ENCODE results near the gene ETHE1.
A peak's percentile ranks its signal among the peaks of the same experiment; 100 is the strongest.

ETHE1 gene

DNA sequence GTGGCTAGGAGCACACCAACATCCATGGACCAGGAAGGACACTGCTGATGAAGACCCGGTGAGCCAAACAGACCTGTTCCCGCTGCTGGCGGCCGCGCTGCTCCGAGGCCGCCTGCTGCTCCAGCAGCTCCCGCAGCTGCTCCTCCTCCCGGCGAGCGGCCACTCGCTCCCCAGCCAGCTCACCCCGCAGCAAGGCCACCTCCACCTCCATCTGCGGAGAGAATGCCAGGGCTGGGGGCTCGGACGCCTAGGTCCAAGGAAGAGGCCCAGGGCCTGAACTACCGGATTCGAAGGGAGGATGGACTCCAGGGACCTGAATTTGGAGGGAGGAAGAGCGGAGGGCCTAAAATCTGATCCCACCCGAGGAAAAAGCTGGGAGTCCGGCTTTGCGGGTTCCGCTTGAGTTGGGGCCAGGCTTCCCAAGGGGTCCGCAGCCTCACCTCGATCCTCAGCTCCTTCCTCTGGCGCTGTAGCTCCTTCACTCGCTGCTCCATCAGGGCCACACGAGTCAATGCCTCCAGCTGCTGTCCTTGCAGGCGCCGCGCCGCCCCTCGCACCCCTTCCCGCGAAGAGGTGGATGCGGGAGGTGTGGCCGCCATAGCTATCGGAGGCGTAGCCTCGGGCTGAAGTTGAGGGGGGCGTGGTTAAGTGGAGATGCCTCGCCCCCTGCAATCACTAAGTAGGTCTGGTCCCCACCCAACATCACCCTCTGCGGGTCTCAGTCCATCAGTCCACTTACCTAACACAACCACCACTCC is 25.2 kb downstream of the ETHE1 start:
- peaks cover 4 to 25% of the 10 kb centered on the region in 2 donors for H3K4me1 ChIP-seq (ENCODE audit: control insufficient read depth in 1 of 2, insufficient read depth in 2 of 2, low read length in 2 of 2)
- H3K27me3 ChIP-seq (ENCODE audit: low read depth, low read length): no peaks in the 10 kb centered on the region
- no peak overlapping the region for H3K27ac ChIP-seq (ENCODE audit: low read length)
- H3K4me3 ChIP-seq (ENCODE audit: low read depth in 1 of 2, low read length in 2 of 2): peak overlapping the region in 1 of 2 donors; percentile 34
- H3K9me3 ChIP-seq (ENCODE audit: control insufficient read depth in 1 of 2, low read length in 2 of 2): no peaks in the 10 kb centered on the region
- peaks cover 5 to 12% of the 10 kb centered on the region in 2 donors for H3K36me3 ChIP-seq (ENCODE audit: control insufficient read depth in 1 of 2, insufficient read depth in 2 of 2, low read length in 2 of 2)

DNA sequence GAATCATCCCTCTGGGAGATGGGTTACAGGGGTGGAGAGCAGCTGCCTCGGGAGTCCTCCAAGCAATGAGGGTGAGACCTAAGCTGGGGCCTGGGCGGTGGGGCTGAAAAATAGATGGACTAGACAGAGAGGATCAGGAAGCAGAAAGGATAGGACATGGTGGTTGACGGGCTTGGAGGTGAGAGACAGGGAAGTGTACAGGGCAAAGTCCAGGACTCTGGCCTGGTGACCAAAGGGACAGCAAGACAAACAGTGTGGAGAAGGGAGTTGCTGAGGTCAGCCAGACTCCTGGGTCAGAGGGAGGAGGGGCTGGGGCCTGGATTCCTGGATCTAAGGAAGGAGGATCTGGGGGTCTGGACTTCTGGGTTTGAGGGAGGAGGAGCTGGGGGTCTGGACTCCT is 28.0 kb downstream of the ETHE1 start:
- no peaks in the 10 kb centered on the region for H3K9me3 ChIP-seq (ENCODE audit: control insufficient read depth in 1 of 2, low read length in 2 of 2)
- no peak overlapping the region for H3K4me3 ChIP-seq (ENCODE audit: low read depth in 1 of 2, low read length in 2 of 2)
- peaks cover 3 to 34% of the 10 kb centered on the region in 2 donors for H3K36me3 ChIP-seq (ENCODE audit: control insufficient read depth in 1 of 2, insufficient read depth in 2 of 2, low read length in 2 of 2)
- H3K27me3 ChIP-seq (ENCODE audit: low read depth, low read length): no peaks in the 10 kb centered on the region
- no peak overlapping the region for H3K27ac ChIP-seq (ENCODE audit: low read length)
- peaks cover 4 to 20% of the 10 kb centered on the region in 2 donors for H3K4me1 ChIP-seq (ENCODE audit: control insufficient read depth in 1 of 2, insufficient read depth in 2 of 2, low read length in 2 of 2)

DNA sequence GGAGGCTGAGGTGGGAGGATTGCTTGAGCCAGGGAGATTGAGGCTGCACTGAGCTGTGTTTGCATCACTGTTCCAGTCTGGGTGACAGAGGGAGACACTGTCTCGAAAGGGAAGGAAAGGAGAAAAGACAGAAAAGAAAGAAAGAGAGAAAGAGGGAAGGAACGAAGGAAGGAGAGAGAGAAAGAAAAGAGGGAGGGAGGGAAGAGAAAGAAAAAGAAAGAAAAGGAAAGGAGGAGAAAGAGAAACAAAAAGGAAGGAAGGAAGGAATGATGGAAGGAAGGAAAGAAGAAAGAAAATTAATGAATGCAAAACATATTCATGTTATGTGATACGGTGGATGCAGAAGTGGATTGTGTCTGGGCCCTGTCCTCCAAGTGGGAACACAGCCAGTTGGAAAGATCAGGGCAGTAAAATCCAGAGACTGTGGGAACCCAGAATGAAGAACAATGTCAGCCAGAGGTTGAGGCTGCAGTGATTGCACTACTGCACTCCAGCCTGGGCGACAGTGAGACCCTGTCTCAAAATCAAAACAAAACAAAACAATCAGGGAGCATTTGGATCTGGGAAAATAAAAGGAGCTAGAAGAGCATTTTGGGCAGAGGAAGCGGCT is 28.7 kb downstream of the ETHE1 start:
- peaks cover 3 to 34% of the 10 kb centered on the region in 2 donors for H3K36me3 ChIP-seq (ENCODE audit: control insufficient read depth in 1 of 2, insufficient read depth in 2 of 2, low read length in 2 of 2)
- no peak overlapping the region for H3K27ac ChIP-seq (ENCODE audit: low read length)
- H3K4me1 ChIP-seq (ENCODE audit: control insufficient read depth in 1 of 2, insufficient read depth in 2 of 2, low read length in 2 of 2): peaks cover 4 to 20% of the 10 kb centered on the region in 2 donors
- no peaks in the 10 kb centered on the region for H3K27me3 ChIP-seq (ENCODE audit: low read depth, low read length)
- no peaks in the 10 kb centered on the region for H3K9me3 ChIP-seq (ENCODE audit: control insufficient read depth in 1 of 2, low read length in 2 of 2)
- no peak overlapping the region for H3K4me3 ChIP-seq (ENCODE audit: low read depth in 1 of 2, low read length in 2 of 2)

DNA sequence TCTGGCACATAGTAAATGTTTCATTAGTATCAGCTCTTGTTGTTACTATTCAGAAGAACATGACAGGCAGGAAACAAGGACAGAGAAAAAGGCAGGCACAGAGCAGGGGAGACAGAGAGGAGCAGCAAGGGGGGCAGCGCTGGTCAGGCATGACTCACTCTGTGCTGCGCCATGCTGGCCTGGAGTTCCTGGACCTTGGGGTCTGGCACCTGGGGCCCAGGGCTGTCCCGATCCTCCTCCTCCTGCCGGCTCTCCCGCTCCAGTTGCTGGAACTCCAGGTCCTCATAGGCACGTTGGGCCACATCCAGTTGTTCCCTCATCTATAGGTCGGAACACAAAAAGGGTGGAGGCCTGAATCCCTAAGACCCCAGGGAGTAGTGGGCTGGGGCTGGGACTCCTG is 30.0 kb downstream of the ETHE1 start:
- H3K4me1 ChIP-seq (ENCODE audit: control insufficient read depth in 1 of 2, insufficient read depth in 2 of 2, low read length in 2 of 2): peaks cover 0 to 7% of the 10 kb centered on the region in 2 donors
- no peak overlapping the region for H3K4me3 ChIP-seq (ENCODE audit: low read depth in 1 of 2, low read length in 2 of 2)
- no peaks in the 10 kb centered on the region for H3K9me3 ChIP-seq (ENCODE audit: control insufficient read depth in 1 of 2, low read length in 2 of 2)
- H3K36me3 ChIP-seq (ENCODE audit: control insufficient read depth in 1 of 2, insufficient read depth in 2 of 2, low read length in 2 of 2): peaks cover 3 to 34% of the 10 kb centered on the region in 2 donors
- no peaks in the 10 kb centered on the region for H3K27me3 ChIP-seq (ENCODE audit: low read depth, low read length)
- no peak overlapping the region for H3K27ac ChIP-seq (ENCODE audit: low read length)

DNA sequence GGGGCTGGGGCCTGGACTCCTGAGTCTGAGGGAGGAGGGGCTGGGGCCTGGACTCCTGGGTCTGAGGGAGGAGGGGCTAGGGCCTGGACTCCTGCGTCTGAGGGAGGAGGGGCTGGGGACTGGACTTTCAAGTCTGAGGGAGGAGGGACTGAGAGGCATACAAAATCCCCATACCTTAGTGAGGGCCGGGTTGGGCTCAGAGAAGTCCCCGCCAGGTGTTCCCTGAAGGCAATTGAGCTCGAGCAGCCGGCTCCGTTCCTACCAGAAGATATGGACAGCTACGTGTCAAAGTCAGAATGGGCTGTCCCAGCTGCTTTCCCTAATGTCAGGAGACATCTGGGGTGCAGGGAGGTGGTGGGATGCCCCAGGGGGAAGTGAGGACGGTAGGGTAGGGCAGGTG is 31.9 kb downstream of the ETHE1 start:
- Histone ChIP-seq H3K4me3 (ENCODE audit: low read depth in 1 of 2, low read length in 2 of 2) (no peak overlapping the region), H3K27me3 (ENCODE audit: low read depth, low read length) (no peaks in the 10 kb centered on the region), H3K27ac (ENCODE audit: low read length) (no peak overlapping the region), H3K36me3 (ENCODE audit: control insufficient read depth in 1 of 2, insufficient read depth in 2 of 2, low read length in 2 of 2) (peaks cover 3 to 38% of the 10 kb centered on the region in 2 donors), H3K9me3 (ENCODE audit: control insufficient read depth in 1 of 2, low read length in 2 of 2) (no peaks in the 10 kb centered on the region), H3K4me1 (ENCODE audit: control insufficient read depth in 1 of 2, insufficient read depth in 2 of 2, low read length in 2 of 2) (no peaks in the 10 kb centered on the region)

DNA sequence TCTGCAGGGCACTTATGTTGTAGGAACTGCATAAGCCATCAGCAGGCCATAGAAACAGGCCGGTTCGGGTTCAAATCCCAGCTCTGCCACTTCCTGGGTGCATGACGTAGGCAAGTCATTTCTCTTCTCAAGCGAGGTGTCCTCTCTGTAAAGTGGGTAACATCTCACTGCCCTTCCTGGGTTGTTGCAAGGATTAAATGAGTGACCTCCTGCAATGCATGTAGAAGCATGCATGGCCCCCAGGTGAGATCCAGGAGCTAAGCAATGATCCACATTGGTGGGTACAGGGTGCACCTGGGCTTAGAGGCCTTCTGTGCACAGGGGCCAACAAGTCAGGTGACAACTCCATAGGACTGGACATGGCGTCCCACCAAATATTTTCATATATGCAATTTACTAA is 36.2 kb downstream of the ETHE1 start:
- no peak overlapping the region for H3K4me3 ChIP-seq (ENCODE audit: low read depth in 1 of 2, low read length in 2 of 2)
- H3K27me3 ChIP-seq (ENCODE audit: low read depth, low read length): no peaks in the 10 kb centered on the region
- no peaks in the 10 kb centered on the region for H3K9me3 ChIP-seq (ENCODE audit: control insufficient read depth in 1 of 2, low read length in 2 of 2)
- H3K36me3 ChIP-seq (ENCODE audit: control insufficient read depth in 1 of 2, insufficient read depth in 2 of 2, low read length in 2 of 2): peaks cover 0 to 16% of the 10 kb centered on the region in 2 donors
- no peaks in the 10 kb centered on the region for H3K4me1 ChIP-seq (ENCODE audit: control insufficient read depth in 1 of 2, insufficient read depth in 2 of 2, low read length in 2 of 2)
- no peak overlapping the region for H3K27ac ChIP-seq (ENCODE audit: low read length)

DNA sequence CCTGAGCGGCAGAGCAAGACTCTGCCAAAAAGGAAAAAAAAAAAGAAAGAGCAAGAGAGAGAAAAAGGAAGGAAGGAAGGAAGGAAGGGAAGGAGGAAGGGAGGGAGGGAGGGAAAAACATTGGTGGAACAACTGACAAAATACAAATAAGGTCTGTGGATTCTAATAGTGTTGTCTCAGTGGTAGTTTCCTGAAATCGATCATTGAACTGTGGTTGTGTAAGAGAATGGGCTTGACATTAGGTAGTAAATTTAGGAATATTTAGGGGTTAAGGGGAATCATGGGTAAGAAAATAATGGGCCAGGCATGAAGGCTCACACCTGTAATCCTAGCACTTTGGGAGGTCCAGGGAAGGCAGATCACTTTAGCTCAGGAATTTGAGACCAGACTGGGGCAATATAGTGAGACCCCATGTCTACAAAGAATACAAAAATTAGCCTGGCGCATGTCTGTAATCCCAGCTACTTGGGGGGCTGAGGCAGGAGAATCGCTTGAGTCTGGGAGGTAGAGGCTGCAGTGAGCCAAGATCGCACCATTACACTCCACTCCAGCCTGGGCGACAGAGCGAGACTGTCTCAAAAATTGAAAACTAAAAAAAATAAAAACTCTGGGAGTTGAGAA is 36.9 kb downstream of the ETHE1 start:
- no peaks in the 10 kb centered on the region for H3K9me3 ChIP-seq (ENCODE audit: control insufficient read depth in 1 of 2, low read length in 2 of 2)
- no peaks in the 10 kb centered on the region for H3K4me1 ChIP-seq (ENCODE audit: control insufficient read depth in 1 of 2, insufficient read depth in 2 of 2, low read length in 2 of 2)
- H3K4me3 ChIP-seq (ENCODE audit: low read depth in 1 of 2, low read length in 2 of 2): no peak overlapping the region
- H3K27me3 ChIP-seq (ENCODE audit: low read depth, low read length): no peaks in the 10 kb centered on the region
- H3K27ac ChIP-seq (ENCODE audit: low read length): no peak overlapping the region
- peaks cover 0 to 11% of the 10 kb centered on the region in 2 donors for H3K36me3 ChIP-seq (ENCODE audit: control insufficient read depth in 1 of 2, insufficient read depth in 2 of 2, low read length in 2 of 2)

DNA sequence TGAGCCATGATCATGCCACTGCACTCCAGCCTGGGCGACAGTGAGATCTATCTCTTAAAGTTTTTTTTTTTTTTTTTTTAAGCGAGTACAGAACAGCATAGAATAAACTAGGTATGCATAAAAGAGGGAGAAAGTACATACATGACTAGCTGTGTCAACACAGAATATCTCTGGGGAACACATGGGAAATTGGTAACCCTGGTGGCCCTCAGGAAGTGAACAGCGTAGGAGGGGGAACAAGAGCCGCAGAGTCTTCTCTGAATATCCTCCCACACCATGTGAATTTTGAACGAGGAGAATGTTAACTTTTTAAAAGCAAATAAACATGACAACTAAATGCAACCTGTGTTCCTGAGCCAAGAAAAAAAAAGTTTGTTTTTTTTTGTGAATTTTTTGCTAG is 37.7 kb downstream of the ETHE1 start:
- no peaks in the 10 kb centered on the region for H3K9me3 ChIP-seq (ENCODE audit: control insufficient read depth in 1 of 2, low read length in 2 of 2)
- H3K27ac ChIP-seq (ENCODE audit: low read length): no peak overlapping the region
- H3K36me3 ChIP-seq (ENCODE audit: control insufficient read depth in 1 of 2, insufficient read depth in 2 of 2, low read length in 2 of 2): peaks cover 0 to 7% of the 10 kb centered on the region in 2 donors
- H3K4me3 ChIP-seq (ENCODE audit: low read depth in 1 of 2, low read length in 2 of 2): no peak overlapping the region
- no peaks in the 10 kb centered on the region for H3K4me1 ChIP-seq (ENCODE audit: control insufficient read depth in 1 of 2, insufficient read depth in 2 of 2, low read length in 2 of 2)
- H3K27me3 ChIP-seq (ENCODE audit: low read depth, low read length): no peaks in the 10 kb centered on the region

DNA sequence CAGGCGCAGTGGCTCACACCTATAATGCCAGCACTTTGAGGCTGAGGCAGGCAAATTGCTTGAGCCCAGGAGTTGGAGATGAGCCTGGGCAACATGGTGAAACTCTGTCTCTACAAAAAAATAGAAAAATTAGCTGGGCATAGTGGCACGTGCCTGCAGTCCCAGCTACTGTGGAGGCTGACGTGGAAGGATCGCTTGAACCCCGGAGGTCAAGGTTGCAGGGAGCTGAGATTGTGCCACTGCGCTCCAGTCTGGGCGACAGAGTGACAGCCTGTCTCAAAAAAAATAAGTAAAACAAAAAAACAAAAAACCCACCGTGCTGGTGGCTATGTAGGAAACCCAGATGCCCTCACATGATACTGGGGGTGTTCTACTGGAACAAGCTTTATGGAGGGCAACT is 38.8 kb downstream of the ETHE1 start:
- no peaks in the 10 kb centered on the region for H3K9me3 ChIP-seq (ENCODE audit: control insufficient read depth in 1 of 2, low read length in 2 of 2)
- no peak overlapping the region for H3K4me3 ChIP-seq (ENCODE audit: low read depth in 1 of 2, low read length in 2 of 2)
- H3K36me3 ChIP-seq (ENCODE audit: control insufficient read depth in 1 of 2, insufficient read depth in 2 of 2, low read length in 2 of 2): peaks cover 0 to 4% of the 10 kb centered on the region in 2 donors
- H3K4me1 ChIP-seq (ENCODE audit: control insufficient read depth in 1 of 2, insufficient read depth in 2 of 2, low read length in 2 of 2): no peaks in the 10 kb centered on the region
- no peak overlapping the region for H3K27ac ChIP-seq (ENCODE audit: low read length)
- no peaks in the 10 kb centered on the region for H3K27me3 ChIP-seq (ENCODE audit: low read depth, low read length)

DNA sequence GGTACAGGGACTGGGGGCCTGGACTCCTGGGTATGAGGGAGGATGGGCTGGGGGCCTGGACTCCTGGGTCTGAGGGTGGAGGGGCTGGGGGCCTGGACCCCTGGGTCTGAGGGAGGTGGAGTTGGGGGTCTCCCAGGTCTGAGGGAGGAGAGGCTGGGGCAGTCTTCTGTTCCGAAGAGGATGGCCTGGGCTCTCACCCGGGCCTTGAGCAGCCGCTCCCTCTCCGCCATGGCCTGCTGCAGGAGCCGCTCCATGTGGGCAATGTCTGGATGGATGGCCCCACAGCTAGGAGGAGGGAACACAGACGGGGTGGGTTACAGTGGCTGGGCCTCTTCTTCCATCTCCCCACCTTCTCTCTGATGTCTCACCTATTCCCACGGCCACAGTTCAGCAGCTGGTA is 40.6 kb downstream of the ETHE1 start:
- H3K4me3 ChIP-seq (ENCODE audit: low read depth in 1 of 2, low read length in 2 of 2): no peak overlapping the region
- no peak overlapping the region for H3K27ac ChIP-seq (ENCODE audit: low read length)
- no peaks in the 10 kb centered on the region for H3K9me3 ChIP-seq (ENCODE audit: control insufficient read depth in 1 of 2, low read length in 2 of 2)
- H3K36me3 ChIP-seq (ENCODE audit: control insufficient read depth in 1 of 2, insufficient read depth in 2 of 2, low read length in 2 of 2): peaks cover 0 to 4% of the 10 kb centered on the region in 2 donors
- H3K27me3 ChIP-seq (ENCODE audit: low read depth, low read length): no peaks in the 10 kb centered on the region
- no peaks in the 10 kb centered on the region for H3K4me1 ChIP-seq (ENCODE audit: control insufficient read depth in 1 of 2, insufficient read depth in 2 of 2, low read length in 2 of 2)

DNA sequence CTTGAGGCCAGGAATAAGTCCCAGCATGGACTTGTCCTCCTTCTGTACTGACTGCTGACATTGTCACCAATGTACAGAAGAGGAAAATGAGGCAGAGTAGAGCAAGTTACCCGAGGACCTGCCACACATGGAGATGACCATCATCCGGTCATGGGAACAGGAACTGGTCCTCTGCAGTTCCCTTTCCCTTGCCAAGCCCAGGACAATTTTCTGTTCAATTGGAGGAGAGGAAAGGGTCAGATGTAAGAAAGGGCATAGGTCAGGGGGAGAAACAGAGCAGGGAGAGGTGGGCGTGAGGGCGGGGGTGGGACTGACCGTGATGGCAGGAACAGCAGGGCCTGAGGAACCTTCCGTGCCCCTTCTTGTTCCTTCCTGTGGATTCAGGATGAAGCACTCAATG is 41.0 kb downstream of the ETHE1 start:
- Histone ChIP-seq H3K36me3 (ENCODE audit: control insufficient read depth in 1 of 2, insufficient read depth in 2 of 2, low read length in 2 of 2) (peaks cover 0 to 3% of the 10 kb centered on the region in 2 donors), H3K4me1 (ENCODE audit: control insufficient read depth in 1 of 2, insufficient read depth in 2 of 2, low read length in 2 of 2) (no peaks in the 10 kb centered on the region), H3K27ac (ENCODE audit: low read length) (no peak overlapping the region), H3K27me3 (ENCODE audit: low read depth, low read length) (no peaks in the 10 kb centered on the region), H3K4me3 (ENCODE audit: low read depth in 1 of 2, low read length in 2 of 2) (no peak overlapping the region), H3K9me3 (ENCODE audit: control insufficient read depth in 1 of 2, low read length in 2 of 2) (no peaks in the 10 kb centered on the region)
